ENCODE data around the gene INPP4B.

DNA sequence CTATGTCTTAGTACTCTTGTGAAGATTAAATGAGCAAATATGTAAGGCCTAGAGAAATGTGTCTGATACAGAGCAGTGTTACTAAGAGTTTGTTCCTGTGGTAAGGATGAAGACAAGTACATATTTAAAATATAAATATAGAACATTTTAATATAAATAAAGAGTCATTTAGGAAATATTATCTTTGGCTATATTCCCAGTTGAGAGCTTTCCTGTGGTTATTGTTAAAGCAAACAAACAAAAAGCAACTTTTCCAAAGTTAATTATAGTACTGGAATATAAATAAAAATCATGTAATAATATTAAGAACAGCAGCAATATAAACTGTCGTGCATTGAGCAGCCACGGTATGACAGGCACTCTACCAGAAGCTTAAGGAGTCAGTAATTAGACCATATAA, 472.5 kb downstream of the INPP4B start:
- TF ChIP-seq POLR2AphosphoS5 (IDR thresholded peaks at IDR 0.05; ENCODE audit: low read depth, low read length) (no peak), ZBTB33 (IDR thresholded peaks at IDR 0.05; ENCODE audit: borderline replicate concordance, low read depth) (no peak), YY1 (IDR thresholded peaks at IDR 0.05; ENCODE audit: low read depth) (no peak), EP300 (IDR thresholded peaks at IDR 0.05; ENCODE audit: borderline replicate concordance in 1 of 2, low read depth in 1 of 2, low read length in 1 of 2) (no peak), RFX5 (IDR thresholded peaks at IDR 0.05; ENCODE audit: low read length) (no peak), FOXM1 (IDR thresholded peaks at IDR 0.05; ENCODE audit: low read depth) (no peak), EZH2phosphoT487 (IDR thresholded peaks at IDR 0.05; ENCODE audit: borderline replicate concordance, low read depth) (no peak), TCF12 (IDR thresholded peaks at IDR 0.05) (no peak), GABPA (IDR thresholded peaks at IDR 0.05; ENCODE audit: low read depth) (no peak), MAX (IDR thresholded peaks at IDR 0.05; ENCODE audit: low read depth) (no peak), MXI1 (IDR thresholded peaks at IDR 0.05; ENCODE audit: low read depth, low read length) (no peak), NRF1 (IDR thresholded peaks at IDR 0.05; ENCODE audit: low read depth, low read length) (no peak)
- TF ChIP-seq, protein P1, sequence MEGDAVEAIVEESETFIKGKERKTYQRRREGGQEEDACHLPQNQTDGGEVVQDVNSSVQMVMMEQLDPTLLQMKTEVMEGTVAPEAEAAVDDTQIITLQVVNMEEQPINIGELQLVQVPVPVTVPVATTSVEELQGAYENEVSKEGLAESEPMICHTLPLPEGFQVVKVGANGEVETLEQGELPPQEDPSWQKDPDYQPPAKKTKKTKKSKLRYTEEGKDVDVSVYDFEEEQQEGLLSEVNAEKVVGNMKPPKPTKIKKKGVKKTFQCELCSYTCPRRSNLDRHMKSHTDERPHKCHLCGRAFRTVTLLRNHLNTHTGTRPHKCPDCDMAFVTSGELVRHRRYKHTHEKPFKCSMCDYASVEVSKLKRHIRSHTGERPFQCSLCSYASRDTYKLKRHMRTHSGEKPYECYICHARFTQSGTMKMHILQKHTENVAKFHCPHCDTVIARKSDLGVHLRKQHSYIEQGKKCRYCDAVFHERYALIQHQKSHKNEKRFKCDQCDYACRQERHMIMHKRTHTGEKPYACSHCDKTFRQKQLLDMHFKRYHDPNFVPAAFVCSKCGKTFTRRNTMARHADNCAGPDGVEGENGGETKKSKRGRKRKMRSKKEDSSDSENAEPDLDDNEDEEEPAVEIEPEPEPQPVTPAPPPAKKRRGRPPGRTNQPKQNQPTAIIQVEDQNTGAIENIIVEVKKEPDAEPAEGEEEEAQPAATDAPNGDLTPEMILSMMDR (IDR thresholded peaks at IDR 0.05): no peak
- TF ChIP-seq, protein P2, sequence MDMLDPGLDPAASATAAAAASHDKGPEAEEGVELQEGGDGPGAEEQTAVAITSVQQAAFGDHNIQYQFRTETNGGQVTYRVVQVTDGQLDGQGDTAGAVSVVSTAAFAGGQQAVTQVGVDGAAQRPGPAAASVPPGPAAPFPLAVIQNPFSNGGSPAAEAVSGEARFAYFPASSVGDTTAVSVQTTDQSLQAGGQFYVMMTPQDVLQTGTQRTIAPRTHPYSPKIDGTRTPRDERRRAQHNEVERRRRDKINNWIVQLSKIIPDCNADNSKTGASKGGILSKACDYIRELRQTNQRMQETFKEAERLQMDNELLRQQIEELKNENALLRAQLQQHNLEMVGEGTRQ (IDR thresholded peaks at IDR 0.05; ENCODE audit: borderline replicate concordance, low read depth, low read length): no peak
